Epithelial cell of proximal tubule (primary cell): Measurements from ENCODE around the gene IFNA16. TPM values are rescaled to one million over a fixed set of nuclear protein-coding genes. Genes with fewer than 3 reads are reported as not detected.
A peak's percentile ranks its signal among the peaks of the same experiment; 100 is the strongest.
"Not testable (repeated sequence)": the region's sequence is repeated elsewhere in the genome, so short reads cannot be mapped to it uniquely, and the experiment has no call there.

Source experiments
- DNase-seq: peaks from one replicate; pipeline ENCODE4 v3.0.0-alpha.2; 2011; ENCODE audit warnings: low read depth
- H3K4me3 ChIP-seq: 2 replicates; pipeline ENCODE4 v1.5.1; 2011; ENCODE audit warnings: low read depth, mild to moderate bottlenecking, low read length
- total RNA-seq: library from RNA; depleted of rRNA; stranded (reverse); fragments of >200 nt; gene quantifications from 2 replicates; pipeline ENCODE4 v1.2.3, GENCODE V29; 2015
- TF ChIP-seq, protein P1 (sequence below): conservative IDR thresholded peaks from 2 replicates; pipeline ENCODE4 v1.5.1; 2012; ENCODE audit warnings: low read depth, mild to moderate bottlenecking, low read length

IFNA16 gene
- total RNA-seq = not detected in 2 replicates

DNA sequence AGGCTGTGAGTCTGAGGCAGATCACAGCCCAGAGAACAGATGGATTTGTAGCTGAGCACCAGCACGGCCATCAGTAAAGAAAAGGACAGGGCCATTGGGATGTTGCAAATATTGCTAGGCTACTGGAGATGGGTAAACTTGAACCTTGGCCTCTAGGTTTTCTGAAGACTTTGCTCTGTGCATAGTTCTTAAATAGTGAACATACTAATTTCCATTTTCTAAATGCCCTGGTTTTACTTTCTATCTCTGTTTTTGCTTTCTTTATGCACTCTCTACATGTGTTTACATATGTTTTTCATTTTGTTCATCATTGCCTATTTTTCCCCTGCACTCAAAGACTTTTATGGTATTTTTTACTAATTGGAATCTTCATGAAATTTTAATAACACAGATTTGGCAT lies at the start of gene IFNA16:
IFNA16 (minus strand) TSS at position 101 of the 400 bp plus-strand sequence; CDS start at position 95, 6 bp downstream.
- H3K4me3 ChIP-seq, DNase-seq: not testable (repeated sequence)

DNA sequence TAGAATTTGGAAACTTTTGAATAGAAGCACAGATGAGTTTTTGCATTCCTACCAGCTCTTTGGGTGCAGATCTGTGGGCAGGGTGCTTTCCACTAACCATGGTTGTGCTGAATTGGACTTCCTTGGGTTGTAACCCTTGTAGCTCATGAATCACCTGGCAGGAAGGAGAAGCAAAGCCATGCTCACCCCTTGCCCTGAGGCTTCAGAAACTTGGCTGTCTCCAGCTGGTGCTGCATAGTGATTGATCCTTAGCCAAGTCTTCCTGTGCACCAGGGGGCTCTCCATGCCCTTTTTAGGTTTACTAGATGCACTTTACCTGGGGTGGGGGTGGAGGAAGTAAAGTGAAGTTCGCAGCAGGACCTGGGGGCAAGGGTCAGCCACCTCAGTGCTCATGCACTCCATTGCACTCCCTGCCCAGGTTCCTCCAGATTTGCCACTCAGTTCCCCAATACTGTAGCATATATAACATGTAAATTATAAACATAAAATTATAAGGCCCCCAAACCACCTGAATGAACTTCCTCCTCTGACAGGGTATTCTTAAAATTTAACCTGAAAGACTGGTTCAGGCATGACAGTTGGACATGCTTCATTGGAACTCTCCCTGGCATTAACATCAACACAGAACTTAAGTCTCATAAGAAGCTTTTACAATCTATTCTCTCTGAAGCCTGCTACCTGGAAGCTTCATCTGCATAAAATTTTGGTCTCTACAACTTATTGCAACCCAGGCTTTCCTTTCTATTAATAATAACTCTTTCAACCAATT lies 48.5 kb upstream of the IFNA16 start:
- no peak for DNase-seq
- H3K4me3 ChIP-seq = no peak overlapping the region
- TF ChIP-seq, protein P1, sequence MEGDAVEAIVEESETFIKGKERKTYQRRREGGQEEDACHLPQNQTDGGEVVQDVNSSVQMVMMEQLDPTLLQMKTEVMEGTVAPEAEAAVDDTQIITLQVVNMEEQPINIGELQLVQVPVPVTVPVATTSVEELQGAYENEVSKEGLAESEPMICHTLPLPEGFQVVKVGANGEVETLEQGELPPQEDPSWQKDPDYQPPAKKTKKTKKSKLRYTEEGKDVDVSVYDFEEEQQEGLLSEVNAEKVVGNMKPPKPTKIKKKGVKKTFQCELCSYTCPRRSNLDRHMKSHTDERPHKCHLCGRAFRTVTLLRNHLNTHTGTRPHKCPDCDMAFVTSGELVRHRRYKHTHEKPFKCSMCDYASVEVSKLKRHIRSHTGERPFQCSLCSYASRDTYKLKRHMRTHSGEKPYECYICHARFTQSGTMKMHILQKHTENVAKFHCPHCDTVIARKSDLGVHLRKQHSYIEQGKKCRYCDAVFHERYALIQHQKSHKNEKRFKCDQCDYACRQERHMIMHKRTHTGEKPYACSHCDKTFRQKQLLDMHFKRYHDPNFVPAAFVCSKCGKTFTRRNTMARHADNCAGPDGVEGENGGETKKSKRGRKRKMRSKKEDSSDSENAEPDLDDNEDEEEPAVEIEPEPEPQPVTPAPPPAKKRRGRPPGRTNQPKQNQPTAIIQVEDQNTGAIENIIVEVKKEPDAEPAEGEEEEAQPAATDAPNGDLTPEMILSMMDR = no peak

DNA sequence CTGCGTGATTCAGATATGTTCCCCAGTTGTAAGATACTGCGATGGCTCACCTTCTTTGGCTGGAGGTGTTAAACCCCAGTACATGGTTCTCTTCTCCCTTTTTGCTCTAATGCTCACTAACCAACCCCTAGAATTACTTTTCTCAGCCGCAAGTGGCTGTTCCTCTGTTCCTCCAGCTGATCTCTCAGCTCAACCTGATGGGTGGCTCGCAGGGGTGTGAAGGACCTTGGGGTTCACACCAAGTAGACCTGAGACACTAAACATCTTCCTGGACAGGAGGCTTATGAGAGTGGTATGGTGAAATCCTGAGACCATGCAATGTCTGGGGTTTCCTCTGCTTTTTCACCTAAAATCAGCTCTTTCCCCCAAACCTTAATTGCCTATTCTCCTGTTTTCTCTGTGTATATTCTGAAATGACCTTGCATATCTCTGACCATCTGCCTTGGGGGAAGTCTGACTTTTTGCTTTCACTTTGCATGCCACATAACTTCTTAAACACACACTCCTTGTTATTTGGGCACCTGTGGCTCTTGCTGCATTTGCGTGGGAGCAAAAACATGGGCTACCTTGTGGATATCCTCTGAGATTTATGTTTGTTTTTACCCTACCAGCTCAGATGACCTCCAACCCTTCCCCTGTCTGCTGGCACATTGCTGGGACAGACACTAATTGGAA lies 38.6 kb upstream of the IFNA16 start:
- DNase-seq = no peak
- TF ChIP-seq, protein P1 = no peak
- H3K4me3 ChIP-seq = no peak overlapping the region

DNA sequence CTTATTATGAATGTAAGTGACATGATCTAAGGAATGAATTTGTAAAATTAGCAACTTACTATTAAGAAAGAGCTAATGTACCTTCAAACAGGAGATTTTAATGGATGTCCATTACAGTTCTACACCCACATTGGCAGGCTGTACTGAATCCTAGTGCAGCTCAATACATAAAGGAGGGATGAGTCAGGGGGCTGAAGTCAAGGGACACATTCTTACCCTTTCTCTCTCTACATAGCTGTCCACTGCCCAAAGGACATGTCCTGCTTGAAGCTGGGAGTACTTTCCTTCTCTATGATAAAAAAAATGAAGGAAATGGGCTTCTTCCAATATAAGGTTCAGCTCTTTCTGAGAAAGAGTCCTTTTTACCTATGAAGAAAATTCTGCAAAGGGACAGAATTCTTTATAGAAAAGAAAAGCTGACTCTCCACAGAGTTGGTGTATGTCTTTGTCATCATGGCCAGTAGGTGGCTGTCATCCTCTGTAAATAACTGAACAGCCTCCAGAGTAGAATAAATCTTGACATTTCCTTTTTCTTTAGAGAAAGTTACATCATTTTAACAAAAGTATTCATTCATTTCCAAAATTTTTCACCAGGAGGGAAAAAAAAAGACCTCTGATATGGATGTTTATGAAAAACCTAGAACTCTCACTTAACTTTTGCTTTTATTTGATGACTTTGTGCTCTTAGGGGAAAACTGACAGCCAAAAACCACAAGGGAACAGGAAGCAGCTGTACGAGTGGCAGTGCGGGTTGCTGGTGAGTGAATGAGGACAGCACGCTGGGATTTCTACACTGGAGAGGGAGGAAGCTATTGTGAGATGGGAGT lies 35.8 kb upstream of the IFNA16 start:
- DNase-seq = no peak
- TF ChIP-seq, protein P1 = peak; percentile 76
- H3K4me3 ChIP-seq = no peak overlapping the region

DNA sequence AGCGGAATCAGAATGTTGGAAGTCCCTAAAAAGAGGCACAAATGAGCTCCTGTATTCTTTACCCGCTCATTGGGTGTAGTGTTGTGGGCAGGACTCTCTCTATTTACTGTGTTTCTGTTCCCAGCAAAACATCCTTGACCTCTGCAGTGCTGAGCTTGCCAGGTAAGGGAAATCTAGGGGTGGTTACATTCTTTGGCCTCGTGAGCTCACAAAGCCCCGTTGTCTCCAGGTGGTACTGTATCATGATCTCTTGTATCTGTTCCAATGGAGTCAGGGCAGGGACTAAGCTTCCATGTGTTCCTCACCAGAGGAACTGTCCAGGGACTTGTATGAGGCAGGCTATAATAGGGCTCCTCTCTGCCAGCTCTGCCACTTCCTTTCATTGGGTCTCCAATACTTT lies 34.5 kb upstream of the IFNA16 start:
- no peak for DNase-seq
- TF ChIP-seq, protein P1 = no peak
- H3K4me3 ChIP-seq = no peak overlapping the region

DNA sequence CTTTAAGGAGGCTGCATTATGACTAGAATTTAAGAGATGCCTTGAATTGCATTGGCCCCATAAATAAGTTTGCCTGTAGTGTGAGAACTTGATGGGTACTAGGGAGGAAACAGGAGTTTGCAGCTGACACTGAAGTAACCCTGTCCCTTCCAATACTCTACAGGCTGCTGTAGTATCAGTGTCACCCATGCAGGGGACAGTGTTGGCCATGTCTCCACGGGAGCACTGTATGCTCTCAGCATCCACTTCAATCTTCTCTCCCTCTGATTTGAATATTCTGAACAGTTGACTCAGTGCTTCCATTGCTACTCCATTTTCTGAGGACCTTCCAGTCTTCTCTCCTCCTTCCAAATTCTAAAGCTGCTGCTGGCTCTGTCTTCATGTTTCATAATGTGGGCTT lies 34.1 kb upstream of the IFNA16 start:
- no peak for DNase-seq
- no peak overlapping the region for H3K4me3 ChIP-seq
- TF ChIP-seq, protein P1 = no peak

DNA sequence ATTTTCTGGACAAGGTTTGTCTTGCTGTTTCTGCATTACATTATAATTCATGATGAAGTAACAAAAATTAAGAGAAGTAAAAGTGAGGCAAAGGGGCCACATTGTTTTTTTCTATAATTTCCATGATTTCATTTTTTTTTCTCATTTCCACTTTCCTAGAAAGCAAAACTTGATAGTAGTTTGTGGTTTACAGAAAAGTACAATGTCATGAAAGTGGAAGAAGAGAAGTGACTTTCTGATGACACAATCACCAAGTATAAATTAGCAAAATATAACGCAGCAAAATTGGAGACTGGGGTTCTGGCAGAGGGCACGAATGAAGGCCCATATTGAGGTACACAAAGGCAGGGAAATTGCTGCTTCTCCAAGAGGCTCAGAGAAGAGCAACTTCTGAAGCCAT lies 27.7 kb upstream of the IFNA16 start:
- no peak for DNase-seq
- no peak overlapping the region for H3K4me3 ChIP-seq
- TF ChIP-seq, protein P1 = no peak
